Fibroblast of the aortic adventitia (primary cell): ENCODE data around the gene HCFC1. TPM values are rescaled to one million over a fixed set of nuclear protein-coding genes. Genes with fewer than 3 reads are reported as not detected.

Experiments
- DNase-seq: peaks from one replicate; pipeline ENCODE4 v3.0.0-alpha.2; 2010; ENCODE audit warnings: low read depth
- H3K4me3 ChIP-seq: 2 replicates; pipeline ENCODE4 v1.5.1; 2011; ENCODE audit warnings: low read depth, mild to moderate bottlenecking, control low read depth, low read length, moderate library complexity
- CTCF ChIP-seq: IDR thresholded peaks from 2 replicates; pipeline ENCODE4 v1.5.1; 2011; ENCODE audit warnings: mild to moderate bottlenecking, low read length, control low read depth, inconsistent platforms; ENCODE audit not compliant: insufficient read depth
- total RNA-seq: library from RNA; depleted of rRNA; stranded (reverse); fragments of >200 nt; gene quantifications from 2 replicates; pipeline ENCODE4 v1.2.3, GENCODE V29; 2012; ENCODE audit warnings: low replicate concordance

The HCFC1 gene
- total RNA-seq, 1 donor = 34.5 TPM

DNA sequence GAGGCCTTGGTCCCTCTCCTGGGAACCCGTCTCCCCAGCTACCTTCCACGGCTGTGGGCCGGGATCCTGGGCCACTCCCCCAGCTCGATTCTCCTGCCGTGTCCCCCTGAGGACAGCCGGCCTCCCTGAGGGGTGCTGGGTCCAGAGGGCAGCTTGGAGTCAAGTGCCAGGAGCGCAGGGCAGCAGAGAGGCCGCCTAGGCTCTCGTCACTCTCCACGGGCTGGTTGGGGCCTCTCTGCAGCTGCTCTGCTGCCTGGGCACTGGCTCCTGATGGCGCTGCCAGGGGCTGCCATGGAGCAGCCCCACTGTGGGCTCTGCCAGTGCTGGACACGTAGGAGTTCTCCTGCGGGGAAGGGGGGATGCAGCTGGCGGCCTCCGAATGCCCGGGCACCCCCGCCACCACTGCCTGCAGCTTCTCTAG, 41.4 kb upstream of the HCFC1 start:
- no peak for DNase-seq
- no peak for TF ChIP-seq CTCF
- H3K4me3 ChIP-seq = no peak overlapping the region

GRCh38 chrX:154012336-154012991, 40.8 kb upstream of the HCFC1 start:
- DNase-seq = no peak
- H3K4me3 ChIP-seq = no peak overlapping the region
- no peak for TF ChIP-seq CTCF

DNA sequence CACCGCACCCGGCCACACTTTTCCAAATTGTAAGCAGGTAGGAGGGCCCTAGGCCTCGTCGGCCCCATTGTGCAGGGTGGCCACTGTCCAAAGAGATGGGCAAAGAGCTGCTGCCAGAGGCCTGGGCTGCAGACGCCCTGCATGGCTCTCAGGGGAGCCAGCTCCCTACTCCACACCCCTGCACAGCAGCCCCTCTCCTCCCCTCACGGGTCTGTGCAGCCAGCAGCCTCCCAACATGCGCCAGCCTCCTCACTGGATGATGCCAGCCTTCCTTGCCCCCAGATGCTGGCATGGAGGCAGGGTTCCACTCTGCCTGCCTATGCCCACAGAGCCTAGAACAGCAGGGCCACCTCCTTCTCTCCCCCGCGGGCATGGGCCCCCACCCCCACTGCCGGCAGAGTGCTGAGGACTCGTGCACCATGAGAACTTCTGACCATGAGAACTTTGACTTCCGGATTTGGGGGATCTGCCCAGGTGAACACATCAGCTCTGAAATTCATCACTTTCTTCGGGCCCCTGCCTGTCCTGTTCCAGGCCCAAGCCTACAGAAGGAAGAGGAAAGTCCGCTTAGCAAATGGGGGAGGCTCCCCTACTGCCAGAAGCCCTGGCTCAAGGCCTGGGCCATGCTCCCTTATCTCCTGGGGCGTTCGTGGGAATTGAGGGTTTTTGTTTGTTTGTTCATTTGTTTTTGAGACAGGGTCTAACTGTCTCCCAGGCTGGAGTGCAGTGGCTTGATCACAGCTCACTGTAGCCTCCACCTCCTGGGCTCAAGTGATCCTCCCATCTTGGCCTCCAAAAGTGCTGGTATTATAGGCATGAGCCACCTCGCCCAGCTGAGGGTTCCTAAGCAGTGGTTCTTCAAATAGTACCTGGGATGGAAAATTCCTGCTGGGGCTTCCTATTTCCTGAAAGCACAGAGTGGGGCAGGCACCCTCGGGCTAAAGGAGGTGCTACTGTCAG, 40.0 kb upstream of the HCFC1 start:
- DNase-seq = no peak
- no peak overlapping the region for H3K4me3 ChIP-seq
- TF ChIP-seq CTCF = no peak

- no peak for DNase-seq
- no peak overlapping the region for H3K4me3 ChIP-seq
- no peak for TF ChIP-seq CTCF
These were observed 38.9 kb upstream of the HCFC1 start for GRCh38 chrX:154010330-154011087.

- H3K4me3 ChIP-seq = no peak overlapping the region
- no peak for DNase-seq
- TF ChIP-seq CTCF = no peak
These were observed 36.9 kb upstream of the HCFC1 start for GRCh38 chrX:154008521-154008920.

DNA sequence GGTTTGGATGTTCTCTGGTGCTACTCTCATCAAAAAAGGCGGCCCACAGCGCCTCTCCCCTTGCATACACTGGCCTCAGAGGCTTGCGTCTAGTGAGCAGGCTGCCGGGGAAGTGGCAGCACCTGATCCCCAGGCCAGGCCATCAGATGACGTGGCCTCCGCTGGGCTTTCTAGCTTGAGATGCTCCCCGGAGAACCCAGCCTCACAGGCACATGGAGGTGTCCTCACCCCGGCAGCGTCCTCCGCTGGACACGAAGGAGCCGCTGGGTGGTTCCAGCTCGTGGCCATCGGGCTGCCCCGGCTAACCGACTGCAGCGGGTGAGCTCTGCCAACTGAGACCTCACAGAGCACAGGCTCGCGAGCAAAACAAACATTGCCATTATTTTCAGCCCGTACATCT, 35.3 kb upstream of the HCFC1 start:
- no peak overlapping the region for H3K4me3 ChIP-seq
- DNase-seq = no peak
- TF ChIP-seq CTCF = no peak
